Thyroid gland (tissue), 4 donors: ENCODE data around the gene DGCR8.

Source experiments
- POLR2A ChIP-seq, 2 donors: fragments of 450-650 bp; IDR thresholded peaks; one replicate each; pipeline ENCODE4 v1.6.1; 2017; ENCODE audit warnings: antibody characterized with exemption in 2 of 2, mild to moderate bottlenecking in 2 of 2, moderate library complexity in 1 of 2
- TF ChIP-seq, protein P1 (sequence below), 6 experiments: fragments of 200-600 bp in 3 of 6; fragments of 450-650 bp in 3 of 6; sonication (generic) in 3 of 6; IDR thresholded peaks; one replicate each; pipeline ENCODE4 v1.5.1; 2016 to 2019; ENCODE audit warnings: antibody characterized with exemption in 6 of 6, mild to moderate bottlenecking in 2 of 6, inconsistent platforms in 1 of 6, moderate library complexity in 1 of 6

DNA sequence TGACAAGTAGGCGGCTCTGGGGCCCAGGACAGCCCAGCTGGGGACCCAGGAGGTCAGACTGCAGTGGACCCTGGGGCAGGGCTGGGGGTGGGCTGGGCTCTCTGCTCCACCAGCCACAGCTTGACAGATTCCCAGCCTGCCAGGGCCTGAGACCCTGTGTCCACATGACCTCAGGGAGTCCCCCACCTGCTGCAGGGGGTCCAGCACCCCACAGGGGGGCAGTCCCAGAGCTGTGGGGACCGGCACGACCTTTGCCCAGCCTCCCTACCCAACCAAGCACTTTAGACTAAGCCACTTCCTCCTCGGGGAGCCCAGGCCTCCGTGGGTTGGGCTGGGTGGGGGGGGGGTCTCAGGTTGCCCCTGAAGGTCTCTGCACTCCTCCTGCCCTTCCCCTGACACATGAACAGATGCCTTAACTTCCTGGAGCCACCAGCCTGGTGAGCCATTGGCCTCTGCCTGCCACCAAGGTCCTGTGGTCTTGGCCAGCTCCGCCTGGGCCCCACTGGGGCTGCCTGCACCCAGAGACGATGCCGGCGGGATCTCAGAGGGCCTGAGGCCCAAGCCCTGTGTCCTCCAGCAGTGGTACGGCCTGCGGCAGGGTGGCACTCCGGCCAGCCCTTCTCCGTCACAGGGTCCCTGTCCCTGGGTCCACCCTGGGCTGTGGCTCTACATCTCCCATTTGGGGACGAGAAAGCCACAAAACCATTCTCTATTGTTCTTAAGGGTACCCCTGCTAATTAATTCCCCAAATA is 67.4 kb downstream of the DGCR8 start:
- TF ChIP-seq, protein P1, sequence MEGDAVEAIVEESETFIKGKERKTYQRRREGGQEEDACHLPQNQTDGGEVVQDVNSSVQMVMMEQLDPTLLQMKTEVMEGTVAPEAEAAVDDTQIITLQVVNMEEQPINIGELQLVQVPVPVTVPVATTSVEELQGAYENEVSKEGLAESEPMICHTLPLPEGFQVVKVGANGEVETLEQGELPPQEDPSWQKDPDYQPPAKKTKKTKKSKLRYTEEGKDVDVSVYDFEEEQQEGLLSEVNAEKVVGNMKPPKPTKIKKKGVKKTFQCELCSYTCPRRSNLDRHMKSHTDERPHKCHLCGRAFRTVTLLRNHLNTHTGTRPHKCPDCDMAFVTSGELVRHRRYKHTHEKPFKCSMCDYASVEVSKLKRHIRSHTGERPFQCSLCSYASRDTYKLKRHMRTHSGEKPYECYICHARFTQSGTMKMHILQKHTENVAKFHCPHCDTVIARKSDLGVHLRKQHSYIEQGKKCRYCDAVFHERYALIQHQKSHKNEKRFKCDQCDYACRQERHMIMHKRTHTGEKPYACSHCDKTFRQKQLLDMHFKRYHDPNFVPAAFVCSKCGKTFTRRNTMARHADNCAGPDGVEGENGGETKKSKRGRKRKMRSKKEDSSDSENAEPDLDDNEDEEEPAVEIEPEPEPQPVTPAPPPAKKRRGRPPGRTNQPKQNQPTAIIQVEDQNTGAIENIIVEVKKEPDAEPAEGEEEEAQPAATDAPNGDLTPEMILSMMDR (IDR thresholded peaks at IDR 0.05), result no peak
- no peak for TF ChIP-seq POLR2A (IDR thresholded peaks at IDR 0.05)
